GM13976 (cell line): ENCODE results near the gene AKAP1.
A peak's percentile ranks its signal among the peaks of the same experiment; 100 is the strongest.

Experiments used
- DNase-seq: peaks from one replicate; pipeline ENCODE4 v3.0.0; 2012; ENCODE audit warnings: low spot score
- CTCF ChIP-seq: IDR thresholded peaks from 2 replicates; pipeline ENCODE4 v1.5.1; 2012; ENCODE audit warnings: borderline replicate concordance, mild to moderate bottlenecking; ENCODE audit not compliant: insufficient read depth; ENCODE audit errors: extremely low read depth, missing control alignments, control extremely low read depth
- in situ Hi-C: fragments of 300-500 bp; cut with MboI; formaldehyde crosslinking; loops from one replicate; pipeline ENCODE4 v1.12.0; 2022; ENCODE audit warnings: low sequenced_read_pairs, mixed read lengths, inconsistent platforms; ENCODE audit not compliant: unreplicated experiment

The AKAP1 gene

GRCh38 chr17:57084802-57085447, at the start of gene AKAP1:
Gene AKAP1, plus strand, starts transcription at chr17:57085246. Its CDS starts 20,219 bp downstream, at chr17:57105465.
- DNase-seq: peak; percentile 99
- in situ Hi-C loops: no loop called here
- TF ChIP-seq CTCF: peak; percentile 49

- in situ Hi-C loops: no loop called here
- no peak for DNase-seq
- no peak for TF ChIP-seq CTCF
These were observed 49.0 kb upstream of the AKAP1 start for GRCh38 chr17:57035971-57036481.

GRCh38 chr17:57037411-57037810, 47.6 kb upstream of the AKAP1 start:
- no peak for DNase-seq
- in situ Hi-C loops: no loop called here
- TF ChIP-seq CTCF: no peak

- no peak for TF ChIP-seq CTCF
- in situ Hi-C loops: no loop called here
- DNase-seq: no peak
These were observed 46.6 kb upstream of the AKAP1 start for GRCh38 chr17:57038486-57038885.

GRCh38 chr17:57040571-57040970, 44.5 kb upstream of the AKAP1 start:
- TF ChIP-seq CTCF: no peak
- in situ Hi-C loops: no loop called here
- DNase-seq: no peak

- no peak for DNase-seq
- in situ Hi-C loops: no loop called here
- TF ChIP-seq CTCF: no peak
These were observed 41.8 kb upstream of the AKAP1 start for GRCh38 chr17:57043276-57043675.
